HEK293 (cell line): ENCODE results near the gene LCN6.

Source experiments
- GFI1B ChIP-seq: fragments of 450-650 bp; formaldehyde crosslinking; IDR thresholded peaks from 2 replicates; pipeline ENCODE4 v1.5.1; 2016; ENCODE audit warnings: missing biosample characterization, missing genetic modification characterization
- GLI4 ChIP-seq: fragments of 450-650 bp; formaldehyde crosslinking; IDR thresholded peaks from 2 replicates; pipeline ENCODE4 v1.5.1; 2016; ENCODE audit warnings: missing biosample characterization, missing genetic modification characterization
- HOXC10 ChIP-seq: sonication (generic); formaldehyde crosslinking; IDR thresholded peaks from 2 replicates; pipeline ENCODE4 v1.8.1; 2023; ENCODE audit warnings: mild to moderate bottlenecking, missing genetic modification reagents
- IKZF3 ChIP-seq: fragments of 450-650 bp; IDR thresholded peaks from 2 replicates; pipeline ENCODE4 v1.5.0; 2018; ENCODE audit warnings: missing biosample characterization, mild to moderate bottlenecking, missing genetic modification characterization, moderate library complexity
- KLF7 ChIP-seq: fragments of 450-650 bp; formaldehyde crosslinking; IDR thresholded peaks from 2 replicates; pipeline ENCODE4 v1.5.1; 2016; ENCODE audit warnings: missing biosample characterization, missing genetic modification characterization, borderline replicate concordance
- PRDM1 ChIP-seq: fragments of 450-650 bp; formaldehyde crosslinking; IDR thresholded peaks from 2 replicates; pipeline ENCODE4; 2016; ENCODE audit warnings: missing biosample characterization, missing genetic modification characterization
- SCRT2 ChIP-seq: fragments of 450-650 bp; formaldehyde crosslinking; IDR thresholded peaks from 2 replicates; pipeline ENCODE4 v1.5.1; 2016; ENCODE audit warnings: missing biosample characterization, missing genetic modification characterization
- SP2 ChIP-seq: fragments of 450-650 bp; formaldehyde crosslinking; IDR thresholded peaks from 2 replicates; pipeline ENCODE4 v1.5.1; 2016; ENCODE audit warnings: missing biosample characterization, missing genetic modification characterization
- SP3 ChIP-seq: fragments of 450-650 bp; formaldehyde crosslinking; IDR thresholded peaks from 2 replicates; pipeline ENCODE4 v1.5.1; 2016; ENCODE audit warnings: missing biosample characterization, missing genetic modification characterization
- SP7 ChIP-seq: fragments of 450-650 bp; formaldehyde crosslinking; IDR thresholded peaks from 2 replicates; pipeline ENCODE4 v1.5.1; 2016; ENCODE audit warnings: missing biosample characterization, missing genetic modification characterization
- ZBTB26 ChIP-seq: fragments of 450-650 bp; formaldehyde crosslinking; optimal IDR thresholded peaks from 2 replicates; pipeline ENCODE3; 2016; ENCODE audit warnings: missing biosample characterization, mild to moderate bottlenecking, missing genetic modification characterization
- ZBTB49 ChIP-seq: fragments of 450-650 bp; formaldehyde crosslinking; IDR thresholded peaks from 2 replicates; pipeline ENCODE4 v1.5.1; 2016; ENCODE audit warnings: missing biosample characterization, missing genetic modification characterization, low read depth
- ZNF10 ChIP-seq: fragments of 450-650 bp; formaldehyde crosslinking; IDR thresholded peaks from 2 replicates; pipeline ENCODE4 v1.5.1; 2017; ENCODE audit warnings: missing biosample characterization, missing genetic modification characterization
- ZNF148 ChIP-seq: fragments of 450-650 bp; formaldehyde crosslinking; IDR thresholded peaks from 2 replicates; pipeline ENCODE4 v1.5.0; 2017; ENCODE audit warnings: missing biosample characterization, missing genetic modification characterization, borderline replicate concordance
- ZNF155 ChIP-seq: fragments of 450-650 bp; formaldehyde crosslinking; IDR thresholded peaks from 2 replicates; pipeline ENCODE4 v1.5.1; 2016; ENCODE audit warnings: missing biosample characterization, missing genetic modification characterization
- ZNF292 ChIP-seq: fragments of 450-650 bp; formaldehyde crosslinking; IDR thresholded peaks from 2 replicates; pipeline ENCODE4 v1.5.1; 2016; ENCODE audit warnings: low read depth, missing biosample characterization, missing genetic modification characterization, borderline replicate concordance
- ZNF354C ChIP-seq: fragments of 450-650 bp; formaldehyde crosslinking; IDR thresholded peaks from 2 replicates; pipeline ENCODE4 v1.5.1; 2016; ENCODE audit warnings: missing biosample characterization, missing genetic modification characterization, low read depth, borderline replicate concordance
- ZNF366 ChIP-seq: fragments of 450-650 bp; formaldehyde crosslinking; conservative IDR thresholded peaks from 2 replicates; pipeline ENCODE4 v1.5.1; 2016; ENCODE audit warnings: missing biosample characterization, missing genetic modification characterization
- ZNF37A ChIP-seq: fragments of 450-650 bp; IDR thresholded peaks from 2 replicates; pipeline ENCODE4 v1.5.1; 2018; ENCODE audit warnings: missing biosample characterization, missing genetic modification characterization
- ZNF404 ChIP-seq: fragments of 450-650 bp; formaldehyde crosslinking; IDR thresholded peaks from 2 replicates; pipeline ENCODE4 v1.5.1; 2017; ENCODE audit warnings: missing biosample characterization, missing genetic modification characterization
- ZNF423 ChIP-seq: fragments of 450-650 bp; formaldehyde crosslinking; IDR thresholded peaks from 2 replicates; pipeline ENCODE4 v1.5.1; 2016; ENCODE audit warnings: missing biosample characterization, missing genetic modification characterization
- ZNF580 ChIP-seq: fragments of 450-650 bp; formaldehyde crosslinking; IDR thresholded peaks from 2 replicates; pipeline ENCODE4 v1.5.1; 2016; ENCODE audit warnings: missing biosample characterization, missing genetic modification characterization
- ZNF660 ChIP-seq: fragments of 450-650 bp; IDR thresholded peaks from 2 replicates; pipeline ENCODE4 v1.5.1; 2018; ENCODE audit warnings: missing biosample characterization, mild to moderate bottlenecking, missing genetic modification characterization
- ZNF664 ChIP-seq: fragments of 450-650 bp; formaldehyde crosslinking; IDR thresholded peaks from 2 replicates; pipeline ENCODE4 v1.5.1; 2016; ENCODE audit warnings: missing biosample characterization, missing genetic modification characterization
- ZNF701 ChIP-seq: fragments of 450-650 bp; formaldehyde crosslinking; IDR thresholded peaks from 2 replicates; pipeline ENCODE4 v1.5.1; 2016; ENCODE audit warnings: missing biosample characterization, missing genetic modification characterization
- ZNF768 ChIP-seq: fragments of 450-650 bp; formaldehyde crosslinking; IDR thresholded peaks from 2 replicates; pipeline ENCODE4 v1.5.1; 2018; ENCODE audit warnings: missing biosample characterization, mild to moderate bottlenecking, missing genetic modification characterization
- ZSCAN18 ChIP-seq: fragments of 450-650 bp; formaldehyde crosslinking; IDR thresholded peaks from 2 replicates; pipeline ENCODE4 v1.5.1; 2016; ENCODE audit warnings: missing biosample characterization, missing genetic modification characterization
- TF ChIP-seq, protein P1 (sequence below): fragments of 450-650 bp; formaldehyde crosslinking; IDR thresholded peaks from 2 replicates; pipeline ENCODE4 v1.5.1; 2016; ENCODE audit warnings: missing biosample characterization, missing genetic modification characterization
- TF ChIP-seq, protein P2 (sequence below): fragments of 450-650 bp; formaldehyde crosslinking; IDR thresholded peaks from 2 replicates; pipeline ENCODE4 v1.5.1; 2016; ENCODE audit warnings: missing biosample characterization, missing genetic modification characterization

The LCN6 gene

GRCh38 chr9:136790640-136791515 is 42.6 kb upstream of the LCN6 start, which contains the start of gene TMEM141 (continued):
- TF ChIP-seq ZNF664 (no peak), ZNF701 (tag by site-specific recombination) (no peak), ZBTB49 (no peak), SP2 (tag by site-specific recombination) (peak; percentile 91), ZNF768 (no peak), ZNF354C (tag by site-specific recombination) (no peak), ZNF292 (tag by site-specific recombination) (no peak), SCRT2 (tag by site-specific recombination) (no peak), ZNF404 (tag by site-specific recombination) (no peak), ZNF660 (peak; percentile 95), GFI1B (tag by site-specific recombination) (no peak), HOXC10 (CRISPR knock-in tag) (no peak), ZNF580 (tag by site-specific recombination) (no peak), PRDM1 (tag by site-specific recombination) (no peak), SP3 (tag by site-specific recombination) (peak; percentile 94), GLI4 (no peak), ZNF148 (tag by site-specific recombination) (no peak), ZBTB26 (peak; percentile 64), IKZF3 (peak; percentile 82), KLF7 (tag by site-specific recombination) (no peak), ZSCAN18 (tag by site-specific recombination) (no peak), SP7 (tag by site-specific recombination) (peak; percentile 82), ZNF366 (tag by site-specific recombination) (no peak; the same call in 1 of the 2 replicates), ZNF423 (tag by site-specific recombination) (no peak), ZNF10 (0 out of 2 replicates have a peak, but pooled peaks have one; percentile 23), ZNF37A (tag by site-specific recombination) (no peak), ZNF155 (tag by site-specific recombination) (no peak)
- TF ChIP-seq, protein P1, sequence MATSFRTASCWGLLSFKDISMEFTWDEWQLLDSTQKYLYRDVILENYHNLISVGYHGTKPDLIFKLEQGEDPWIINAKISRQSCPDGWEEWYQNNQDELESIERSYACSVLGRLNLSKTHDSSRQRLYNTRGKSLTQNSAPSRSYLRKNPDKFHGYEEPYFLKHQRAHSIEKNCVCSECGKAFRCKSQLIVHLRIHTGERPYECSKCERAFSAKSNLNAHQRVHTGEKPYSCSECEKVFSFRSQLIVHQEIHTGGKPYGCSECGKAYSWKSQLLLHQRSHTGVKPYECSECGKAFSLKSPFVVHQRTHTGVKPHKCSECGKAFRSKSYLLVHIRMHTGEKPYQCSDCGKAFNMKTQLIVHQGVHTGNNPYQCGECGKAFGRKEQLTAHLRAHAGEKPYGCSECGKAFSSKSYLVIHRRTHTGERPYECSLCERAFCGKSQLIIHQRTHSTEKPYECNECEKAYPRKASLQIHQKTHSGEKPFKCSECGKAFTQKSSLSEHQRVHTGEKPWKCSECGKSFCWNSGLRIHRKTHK: no peak
- TF ChIP-seq, protein P2, sequence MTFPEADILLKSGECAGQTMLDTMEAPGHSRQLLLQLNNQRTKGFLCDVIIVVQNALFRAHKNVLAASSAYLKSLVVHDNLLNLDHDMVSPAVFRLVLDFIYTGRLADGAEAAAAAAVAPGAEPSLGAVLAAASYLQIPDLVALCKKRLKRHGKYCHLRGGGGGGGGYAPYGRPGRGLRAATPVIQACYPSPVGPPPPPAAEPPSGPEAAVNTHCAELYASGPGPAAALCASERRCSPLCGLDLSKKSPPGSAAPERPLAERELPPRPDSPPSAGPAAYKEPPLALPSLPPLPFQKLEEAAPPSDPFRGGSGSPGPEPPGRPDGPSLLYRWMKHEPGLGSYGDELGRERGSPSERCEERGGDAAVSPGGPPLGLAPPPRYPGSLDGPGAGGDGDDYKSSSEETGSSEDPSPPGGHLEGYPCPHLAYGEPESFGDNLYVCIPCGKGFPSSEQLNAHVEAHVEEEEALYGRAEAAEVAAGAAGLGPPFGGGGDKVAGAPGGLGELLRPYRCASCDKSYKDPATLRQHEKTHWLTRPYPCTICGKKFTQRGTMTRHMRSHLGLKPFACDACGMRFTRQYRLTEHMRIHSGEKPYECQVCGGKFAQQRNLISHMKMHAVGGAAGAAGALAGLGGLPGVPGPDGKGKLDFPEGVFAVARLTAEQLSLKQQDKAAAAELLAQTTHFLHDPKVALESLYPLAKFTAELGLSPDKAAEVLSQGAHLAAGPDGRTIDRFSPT (tag by site-specific recombination): no peak
